ENCODE data around the gene EHD4.

Gene EHD4

DNA sequence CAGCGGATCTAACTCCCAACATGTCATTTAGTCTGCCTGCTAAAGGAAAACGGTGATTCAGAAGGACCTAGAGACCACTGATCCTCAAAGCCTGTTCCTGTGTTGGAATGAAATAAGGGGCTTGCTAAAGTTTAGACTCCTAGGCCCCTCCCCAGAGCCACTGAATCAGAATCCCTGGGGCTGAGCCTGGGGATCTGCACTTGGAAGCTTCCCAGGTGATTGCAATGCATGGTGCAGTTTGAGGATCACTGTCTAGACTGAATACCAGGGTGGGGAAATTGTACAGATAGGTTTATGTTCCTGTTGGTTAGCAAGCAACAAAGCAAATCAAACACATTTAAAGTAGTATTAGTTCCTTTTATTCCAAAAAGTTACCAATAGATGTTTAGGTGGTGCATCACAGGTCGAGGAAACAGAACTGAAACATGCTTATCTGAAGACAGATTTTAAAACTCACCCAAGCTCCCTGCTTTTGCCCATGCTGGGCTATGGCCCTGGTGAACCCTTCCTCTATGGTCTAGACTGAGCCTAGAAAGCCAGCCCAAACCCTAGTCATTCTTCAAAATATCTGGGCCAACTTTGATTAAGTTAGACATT lies 48.9 kb downstream of the EHD4 start:
- no peaks in the 10 kb centered on the region for H3F3A ChIP-seq (ENCODE audit: insufficient read depth, low read length)
- no peaks in the 10 kb centered on the region for H3K9me2 ChIP-seq (ENCODE audit: low read depth, low read length)
- no peaks in the 10 kb centered on the region for H4K20me1 ChIP-seq (ENCODE audit: insufficient read depth, low read length)
- H3K4me2 ChIP-seq (ENCODE audit: low read length): no peak overlapping the region
- no peaks in the 10 kb centered on the region; the same call in 1 of the 2 replicates for H3K36me3 ChIP-seq (ENCODE audit: insufficient read depth, low read length)
- no peak overlapping the region for H3K4me3 ChIP-seq (ENCODE audit: low read depth, low read length, poor library complexity, severe bottlenecking)
- H3K79me2 ChIP-seq (ENCODE audit: insufficient read depth, low read length): no peaks in the 10 kb centered on the region
- H3K27ac ChIP-seq (ENCODE audit: low read depth, low read length, poor library complexity, severe bottlenecking): no peak overlapping the region
- no peak overlapping the region for H3K9ac ChIP-seq (ENCODE audit: low read length)
- H2AFZ ChIP-seq (ENCODE audit: low read length): no peak overlapping the region
- H3K4me1 ChIP-seq (ENCODE audit: insufficient read depth, low read length, severe bottlenecking): peaks cover 41% of the 10 kb centered on the region
- H3K9me3 ChIP-seq (ENCODE audit: low read length): no peaks in the 10 kb centered on the region
- TF ChIP-seq, protein P1, sequence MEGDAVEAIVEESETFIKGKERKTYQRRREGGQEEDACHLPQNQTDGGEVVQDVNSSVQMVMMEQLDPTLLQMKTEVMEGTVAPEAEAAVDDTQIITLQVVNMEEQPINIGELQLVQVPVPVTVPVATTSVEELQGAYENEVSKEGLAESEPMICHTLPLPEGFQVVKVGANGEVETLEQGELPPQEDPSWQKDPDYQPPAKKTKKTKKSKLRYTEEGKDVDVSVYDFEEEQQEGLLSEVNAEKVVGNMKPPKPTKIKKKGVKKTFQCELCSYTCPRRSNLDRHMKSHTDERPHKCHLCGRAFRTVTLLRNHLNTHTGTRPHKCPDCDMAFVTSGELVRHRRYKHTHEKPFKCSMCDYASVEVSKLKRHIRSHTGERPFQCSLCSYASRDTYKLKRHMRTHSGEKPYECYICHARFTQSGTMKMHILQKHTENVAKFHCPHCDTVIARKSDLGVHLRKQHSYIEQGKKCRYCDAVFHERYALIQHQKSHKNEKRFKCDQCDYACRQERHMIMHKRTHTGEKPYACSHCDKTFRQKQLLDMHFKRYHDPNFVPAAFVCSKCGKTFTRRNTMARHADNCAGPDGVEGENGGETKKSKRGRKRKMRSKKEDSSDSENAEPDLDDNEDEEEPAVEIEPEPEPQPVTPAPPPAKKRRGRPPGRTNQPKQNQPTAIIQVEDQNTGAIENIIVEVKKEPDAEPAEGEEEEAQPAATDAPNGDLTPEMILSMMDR (IDR thresholded peaks at IDR 0.05; ENCODE audit: low read length): no peak
- TF ChIP-seq EZH2 (IDR thresholded peaks at IDR 0.05; ENCODE audit: borderline replicate concordance, low read length): no peak
- no peaks in the 10 kb centered on the region for H3K27me3 ChIP-seq (ENCODE audit: insufficient read depth, low read length)

DNA sequence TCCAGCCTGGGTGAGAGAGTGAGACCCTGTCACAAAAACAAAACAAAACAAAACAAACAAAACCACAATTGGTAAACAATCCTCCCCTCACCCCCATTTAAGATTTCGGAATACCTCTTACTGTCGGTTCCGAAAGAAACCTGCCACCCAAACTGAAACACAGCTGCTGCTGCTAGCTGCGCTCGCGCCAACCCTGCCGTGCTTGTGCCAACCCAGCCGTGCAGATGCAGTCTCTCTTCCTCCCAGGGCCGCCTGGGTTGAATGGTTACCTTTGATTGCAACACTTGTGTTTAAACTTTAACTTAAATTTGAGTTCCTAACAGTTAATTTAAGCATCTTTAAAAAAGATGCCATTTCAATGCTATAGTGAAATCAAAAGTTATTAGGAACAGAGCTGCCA lies 50.0 kb downstream of the EHD4 start:
- no peak overlapping the region for H3K27ac ChIP-seq (ENCODE audit: low read depth, low read length, poor library complexity, severe bottlenecking)
- TF ChIP-seq EZH2 (IDR thresholded peaks at IDR 0.05; ENCODE audit: borderline replicate concordance, low read length): no peak
- TF ChIP-seq, protein P1 (IDR thresholded peaks at IDR 0.05; ENCODE audit: low read length): no peak
- no peaks in the 10 kb centered on the region for H3K9me3 ChIP-seq (ENCODE audit: low read length)
- no peaks in the 10 kb centered on the region for H3K27me3 ChIP-seq (ENCODE audit: insufficient read depth, low read length)
- H3F3A ChIP-seq (ENCODE audit: insufficient read depth, low read length): no peaks in the 10 kb centered on the region
- H2AFZ ChIP-seq (ENCODE audit: low read length): no peak overlapping the region
- no peak overlapping the region for H3K9ac ChIP-seq (ENCODE audit: low read length)
- no peaks in the 10 kb centered on the region; the same call in 1 of the 2 replicates for H3K36me3 ChIP-seq (ENCODE audit: insufficient read depth, low read length)
- no peaks in the 10 kb centered on the region for H4K20me1 ChIP-seq (ENCODE audit: insufficient read depth, low read length)
- no peak overlapping the region for H3K4me2 ChIP-seq (ENCODE audit: low read length)
- H3K4me1 ChIP-seq (ENCODE audit: insufficient read depth, low read length, severe bottlenecking): peaks cover 30% of the 10 kb centered on the region
- no peaks in the 10 kb centered on the region for H3K79me2 ChIP-seq (ENCODE audit: insufficient read depth, low read length)
- H3K9me2 ChIP-seq (ENCODE audit: low read depth, low read length): no peaks in the 10 kb centered on the region
- H3K4me3 ChIP-seq (ENCODE audit: low read depth, low read length, poor library complexity, severe bottlenecking): no peak overlapping the region

DNA sequence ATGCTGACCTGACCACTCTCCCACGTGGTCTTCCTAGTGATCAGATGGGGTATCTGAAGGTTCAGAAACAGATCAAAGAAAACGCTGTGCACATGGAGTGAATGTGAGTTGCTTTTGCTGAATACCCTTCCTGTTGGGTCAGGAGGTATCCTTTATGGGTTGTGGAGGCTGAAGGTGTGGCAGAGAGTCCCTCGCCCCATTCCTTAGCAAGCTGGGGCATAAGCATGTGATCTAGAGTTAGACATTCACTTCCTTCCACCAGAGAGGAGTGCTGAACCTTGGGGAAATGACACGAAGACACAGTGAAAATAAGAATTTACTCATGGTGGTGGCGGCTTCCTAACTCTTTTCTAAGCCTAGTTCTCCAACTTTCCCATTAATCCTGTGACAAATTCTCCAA lies 50.7 kb downstream of the EHD4 start:
- TF ChIP-seq, protein P1 (IDR thresholded peaks at IDR 0.05; ENCODE audit: low read length): no peak
- TF ChIP-seq EZH2 (IDR thresholded peaks at IDR 0.05; ENCODE audit: borderline replicate concordance, low read length): no peak
- H3F3A ChIP-seq (ENCODE audit: insufficient read depth, low read length): no peaks in the 10 kb centered on the region
- peaks cover 25% of the 10 kb centered on the region for H3K4me1 ChIP-seq (ENCODE audit: insufficient read depth, low read length, severe bottlenecking)
- no peaks in the 10 kb centered on the region for H3K27me3 ChIP-seq (ENCODE audit: insufficient read depth, low read length)
- no peak overlapping the region for H3K9ac ChIP-seq (ENCODE audit: low read length)
- no peaks in the 10 kb centered on the region for H3K79me2 ChIP-seq (ENCODE audit: insufficient read depth, low read length)
- no peak overlapping the region for H2AFZ ChIP-seq (ENCODE audit: low read length)
- no peaks in the 10 kb centered on the region; the same call in 1 of the 2 replicates for H3K36me3 ChIP-seq (ENCODE audit: insufficient read depth, low read length)
- no peaks in the 10 kb centered on the region for H3K9me2 ChIP-seq (ENCODE audit: low read depth, low read length)
- no peaks in the 10 kb centered on the region for H4K20me1 ChIP-seq (ENCODE audit: insufficient read depth, low read length)
- H3K4me2 ChIP-seq (ENCODE audit: low read length): no peak overlapping the region
- H3K9me3 ChIP-seq (ENCODE audit: low read length): no peaks in the 10 kb centered on the region
- H3K4me3 ChIP-seq (ENCODE audit: low read depth, low read length, poor library complexity, severe bottlenecking): no peak overlapping the region
- H3K27ac ChIP-seq (ENCODE audit: low read depth, low read length, poor library complexity, severe bottlenecking): no peak overlapping the region
